ENCODE measurements around the gene GOLGA7B.

DNA sequence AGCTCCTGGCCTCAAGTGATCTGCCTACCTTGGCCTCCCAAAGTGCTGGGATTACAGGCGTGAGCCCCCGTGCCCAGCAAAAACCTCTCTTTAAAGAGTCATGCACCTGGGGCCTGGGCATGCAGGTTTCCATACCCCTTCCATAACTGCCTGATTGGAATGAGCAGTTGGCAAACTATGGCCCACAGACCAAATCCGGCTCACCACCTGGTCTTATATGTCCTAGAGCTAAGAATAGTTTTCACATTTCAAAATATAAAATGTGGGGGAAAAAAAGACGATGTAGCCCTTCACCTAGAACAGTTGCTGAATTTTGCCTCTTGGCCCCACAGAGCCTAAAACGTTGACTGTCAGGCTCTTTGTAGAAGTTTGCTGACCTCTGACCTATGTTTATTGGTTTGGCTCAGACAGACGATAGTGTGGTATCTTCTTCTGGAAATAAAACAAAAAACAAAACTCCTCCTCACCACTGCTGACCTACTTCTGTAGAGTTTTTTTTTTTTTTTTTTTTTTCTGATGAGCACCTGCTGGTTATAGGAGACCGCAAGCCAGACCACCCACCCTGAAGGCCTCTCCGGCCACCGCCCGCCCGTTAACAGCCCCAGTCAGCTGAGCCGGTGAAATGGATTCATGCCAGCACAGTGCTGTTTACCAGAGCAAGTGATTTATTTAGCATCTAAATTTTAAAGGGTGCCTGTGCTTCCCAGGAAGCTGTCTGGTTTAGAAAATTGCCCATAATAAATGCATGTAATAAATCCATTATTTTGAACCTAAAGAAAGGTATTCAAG is 44.4 kb upstream of the GOLGA7B start:
- TF ChIP-seq SUZ12 (IDR thresholded peaks at IDR 0.05; ENCODE audit: extremely low read depth, insufficient read depth, insufficient read length), result no peak
- no peak for TF ChIP-seq YY1 (IDR thresholded peaks at IDR 0.05; ENCODE audit: insufficient read depth, insufficient read length)
- no peak for TF ChIP-seq ZNF274 (IDR thresholded peaks at IDR 0.05; ENCODE audit: low read depth, low read length)

Data from NT2/D1 (cell line).